Measurements from ENCODE around the gene GREM1. TPM values are rescaled to one million over a fixed set of nuclear protein-coding genes. Genes with fewer than 3 reads are reported as not detected.

GREM1 gene
- total RNA-seq, 1 experiment from 2014 or later: 1.1 TPM

DNA sequence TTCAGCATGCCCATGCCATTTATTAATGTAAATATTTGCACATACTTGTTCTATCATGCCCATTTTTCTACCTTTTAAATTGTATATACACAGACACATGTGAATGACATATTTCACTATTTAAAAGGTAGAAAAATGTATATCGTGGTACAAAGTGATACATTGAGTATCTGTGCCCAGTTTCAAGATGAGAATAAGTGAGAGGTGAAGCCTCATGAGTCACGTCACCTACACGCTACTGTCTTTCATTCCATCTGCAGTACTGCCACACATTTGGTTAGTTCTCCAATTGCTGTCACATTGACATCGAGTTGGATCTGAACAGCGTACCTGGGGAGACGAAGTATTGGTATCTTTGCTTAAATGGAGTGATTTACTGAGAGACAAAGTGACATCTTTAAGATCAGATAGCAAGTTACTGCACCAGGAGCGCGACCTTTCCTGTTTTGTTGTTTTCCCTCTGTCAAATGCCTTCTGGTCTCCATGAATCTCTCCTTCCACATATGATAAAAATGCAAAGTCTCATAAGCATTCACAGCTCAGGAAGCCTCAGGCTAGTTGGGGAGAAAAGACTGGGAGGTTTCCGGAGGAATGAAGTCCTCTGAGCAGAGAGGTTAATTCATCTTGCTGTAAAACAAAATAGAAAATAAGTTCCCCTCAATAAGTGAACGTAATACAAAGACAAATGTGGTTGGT lies 12.0 kb downstream of the GREM1 start:
- H3K9ac ChIP-seq (ENCODE audit: extremely low read depth, insufficient read length, low read length): no peak overlapping the region
- H3K4me2 ChIP-seq (ENCODE audit: insufficient read depth, insufficient read length, low read length): no peak overlapping the region
- H2BK15ac ChIP-seq (ENCODE audit: low read depth, low read length): no peak overlapping the region
- H3K27ac Mint-ChIP-seq: no peak overlapping the region
- DNase-seq: no peak
- H2AK5ac ChIP-seq (ENCODE audit: insufficient read length, low read length): no peak overlapping the region
- no CpG with 5 or more reads among the region's 10 CpGs for WGBS (ENCODE audit: extremely low coverage, insufficient read length, low lambda C conversion rate)
- no peak overlapping the region for H2BK12ac ChIP-seq (ENCODE audit: insufficient read length, low read depth, low read length)
- no peaks in the 10 kb centered on the region for H3K79me1 ChIP-seq (ENCODE audit: insufficient read depth, low read depth, low read length, poor library complexity, severe bottlenecking)
- no peaks in the 10 kb centered on the region; a peak in 1 of 7 replicates for H3K36me3 Mint-ChIP-seq (ENCODE audit: insufficient read depth in 1 of 3, low read depth in 3 of 3)
- TF ChIP-seq, protein P1, sequence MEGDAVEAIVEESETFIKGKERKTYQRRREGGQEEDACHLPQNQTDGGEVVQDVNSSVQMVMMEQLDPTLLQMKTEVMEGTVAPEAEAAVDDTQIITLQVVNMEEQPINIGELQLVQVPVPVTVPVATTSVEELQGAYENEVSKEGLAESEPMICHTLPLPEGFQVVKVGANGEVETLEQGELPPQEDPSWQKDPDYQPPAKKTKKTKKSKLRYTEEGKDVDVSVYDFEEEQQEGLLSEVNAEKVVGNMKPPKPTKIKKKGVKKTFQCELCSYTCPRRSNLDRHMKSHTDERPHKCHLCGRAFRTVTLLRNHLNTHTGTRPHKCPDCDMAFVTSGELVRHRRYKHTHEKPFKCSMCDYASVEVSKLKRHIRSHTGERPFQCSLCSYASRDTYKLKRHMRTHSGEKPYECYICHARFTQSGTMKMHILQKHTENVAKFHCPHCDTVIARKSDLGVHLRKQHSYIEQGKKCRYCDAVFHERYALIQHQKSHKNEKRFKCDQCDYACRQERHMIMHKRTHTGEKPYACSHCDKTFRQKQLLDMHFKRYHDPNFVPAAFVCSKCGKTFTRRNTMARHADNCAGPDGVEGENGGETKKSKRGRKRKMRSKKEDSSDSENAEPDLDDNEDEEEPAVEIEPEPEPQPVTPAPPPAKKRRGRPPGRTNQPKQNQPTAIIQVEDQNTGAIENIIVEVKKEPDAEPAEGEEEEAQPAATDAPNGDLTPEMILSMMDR (conservative IDR thresholded peaks at IDR 0.05): no peak
- peaks cover 0 to 5% of the 10 kb centered on the region in 2 experiments; a peak in 3 of 5 replicates for H3K9me3 Mint-ChIP-seq
- no peak overlapping the region for H2BK20ac ChIP-seq (ENCODE audit: low read depth, low read length, poor library complexity, severe bottlenecking)
- H3K18ac ChIP-seq (ENCODE audit: insufficient read length, low read depth, low read length): no peak overlapping the region
- no peaks in the 10 kb centered on the region for H3K9me3 ChIP-seq (ENCODE audit: control insufficient read depth, low read depth, low read length)
- no peak overlapping the region for H2AFZ ChIP-seq (ENCODE audit: low read length)
- H3K79me2 ChIP-seq (ENCODE audit: insufficient read depth, low read length): no peaks in the 10 kb centered on the region
- no peak overlapping the region for H2BK5ac ChIP-seq (ENCODE audit: insufficient read length, low read length)
- H4K91ac ChIP-seq (ENCODE audit: insufficient read length, low read depth, low read length): no peak overlapping the region
- H4K5ac ChIP-seq (ENCODE audit: insufficient read length, low read depth, low read length): no peak overlapping the region
- H3K4me1 Mint-ChIP-seq: peaks cover 16 to 18% of the 10 kb centered on the region in 2 experiments
- H3K23me2 ChIP-seq (ENCODE audit: insufficient read length, low read depth, low read length, poor library complexity, severe bottlenecking): no peaks in the 10 kb centered on the region
- H3K23ac ChIP-seq (ENCODE audit: insufficient read length, low read depth, low read length): no peak overlapping the region
- H3K14ac ChIP-seq (ENCODE audit: insufficient read depth, low read length): no peak overlapping the region
- H3K27me3 ChIP-seq (ENCODE audit: insufficient read depth, low read length): no peaks in the 10 kb centered on the region; the same call in 1 of the 2 replicates
- H3K56ac ChIP-seq (ENCODE audit: insufficient read length, low read depth, low read length): no peak overlapping the region
- H4K8ac ChIP-seq (replicated peaks; ENCODE audit: insufficient read length, low read depth, low read length): no peak overlapping the region
- no peak overlapping the region for H3K4ac ChIP-seq (ENCODE audit: low read depth, low read length)
- no peak overlapping the region for H2BK120ac ChIP-seq (ENCODE audit: low read depth, low read length, poor library complexity, severe bottlenecking)
- H4K20me1 ChIP-seq (ENCODE audit: control insufficient read depth, insufficient read depth, insufficient read length): no peaks in the 10 kb centered on the region
- peaks cover 15% of the 10 kb centered on the region for H3K27me3 Mint-ChIP-seq (ENCODE audit: low read depth)
- no peak overlapping the region for H3K4me3 Mint-ChIP-seq
- H3K4me1 ChIP-seq (ENCODE audit: insufficient read depth, low read length): no peaks in the 10 kb centered on the region; the same call in 1 of the 2 replicates
- H3T11ph ChIP-seq (ENCODE audit: low read length): no peak overlapping the region
- H3K27ac ChIP-seq (ENCODE audit: insufficient read length, low read depth, low read length): no peak overlapping the region

Measured in H9 (cell line).